PC-9 (cell line): Measurements from ENCODE around the gene HAUS3.

Experiments used
- CTCF ChIP-seq: fragments of 200-600 bp; sonication (generic); conservative IDR thresholded peaks from 2 replicates; pipeline ENCODE4 v1.6.1; 2017; ENCODE audit warnings: mixed run types, antibody characterized with exemption, mild to moderate bottlenecking, moderate library complexity
- EZH2 ChIP-seq: fragments of 200-600 bp; sonication (generic); IDR thresholded peaks from 2 replicates; pipeline ENCODE4 v1.8.0; 2017; ENCODE audit warnings: antibody characterized with exemption, low read depth

GRCh38 chr4:2284161-2284933 is 42.4 kb upstream of the HAUS3 start:
- TF ChIP-seq CTCF, result no peak
- no peak for TF ChIP-seq EZH2
